ENCODE results near the gene CNTFR.

GRCh38 chr9:34545497-34545896 is 44.0 kb downstream of the CNTFR start:
- TF ChIP-seq CTCF (IDR thresholded peaks at IDR 0.05), result no peak
- TF ChIP-seq POLR2A (IDR thresholded peaks at IDR 0.05), result no peak
